K562 (cell line): ENCODE measurements around the gene PIK3CA. TPM values are rescaled to one million over a fixed set of nuclear protein-coding genes. Genes with fewer than 3 reads are reported as not detected.

ENCODE experiments used
- ATAC-seq: fragments of 200-7000 bp; cut with Tn5 transposase; 3 replicates; pipeline ENCODE4 v1.9.1; 2020; ENCODE audit warnings: moderate library complexity
- BruUV-seq: library from RNA; stranded (reverse); fragments of 400-500 nt; replicated peaks from 2 replicates; lab custom pipeline; 2021; lab: Mats Ljungman, UMichigan
- CTCF ChIA-PET: fragments of 300-600 bp; formaldehyde crosslinking; extraction: SDS; loops from one replicate; lab custom pipeline; 2021; ENCODE audit warnings: low intra/inter-chr PET ratio; lab: Yijun Ruan, JAX
- POLR2A ChIA-PET: fragments of 300-600, 350-650 bp; sonication (Branson Sonifier 250); formaldehyde crosslinking; extraction: SDS; loops from one replicate; lab custom pipeline; 2021; ENCODE audit warnings: antibody characterized with exemption, inconsistent platforms; lab: Yijun Ruan, JAX
- DNase-seq, 4 experiments: peaks; one replicate each; pipeline versions ENCODE4 v3.0.0 to v3.0.0-alpha.2; 2011 to 2018; ENCODE audit warnings: low spot score in 3 of 4, mixed read lengths in 3 of 4; ENCODE audit errors: extremely low read depth in 1 of 4
- FAIRE-seq: peaks from 2 replicates; lab custom pipeline; 2011; peaks lifted over from hg19 to GRCh38; lab: Jason Lieb, UNC
- H2AFZ ChIP-seq: 2 replicates; pipeline ENCODE4 v1.6.0; 2011; ENCODE audit warnings: low read depth, low read length, control low read depth, inconsistent platforms
- H3K27ac ChIP-seq: fragments of 200-600 bp; 3 replicates; pipeline ENCODE4 v1.8.0; 2011; ENCODE audit warnings: low read depth, mild to moderate bottlenecking, control low read depth, inconsistent platforms, low read length, moderate library complexity, mixed read lengths; ENCODE audit errors: extremely low read depth
- H3K27me3 ChIP-seq, 2 experiments: fragments of 300-600 bp in 1 of 2; 2 replicates in 1 of 2; 3 replicates in 1 of 2; pipeline versions ENCODE4 v1.6.0 to v1.8.0; 2011; ENCODE audit warnings: inconsistent platforms in 2 of 2, low read length in 2 of 2, mild to moderate bottlenecking in 1 of 2, mixed read lengths in 1 of 2, moderate library complexity in 1 of 2; ENCODE audit not compliant: control insufficient read depth in 2 of 2, insufficient read depth in 2 of 2
- H3K36me3 ChIP-seq: fragments of 300-600 bp; 3 replicates; pipeline ENCODE4 v1.8.0; 2011; ENCODE audit warnings: mild to moderate bottlenecking, low read length, inconsistent platforms; ENCODE audit not compliant: control insufficient read depth, insufficient read depth
- H3K4me1 ChIP-seq, 2 experiments: fragments of 200-600 bp in 1 of 2; replicated peaks in 1 of 2; 2 replicates in 1 of 2; 3 replicates in 1 of 2; pipeline versions ENCODE4 v1.5.1 to v1.8.0; 2011; ENCODE audit warnings: inconsistent platforms in 2 of 2, low read length in 2 of 2, mild to moderate bottlenecking in 1 of 2, mixed read lengths in 1 of 2, moderate library complexity in 1 of 2; ENCODE audit not compliant: control insufficient read depth in 2 of 2, insufficient read depth in 2 of 2
- H3K4me2 ChIP-seq: 2 replicates; pipeline ENCODE4 v1.6.1; 2011; ENCODE audit warnings: low read length, control low read depth, inconsistent platforms, mixed read lengths; ENCODE audit not compliant: insufficient read depth
- H3K4me3 ChIP-seq: fragments of 200-600 bp; sonication (generic), shearing (Covaris generic); 2 replicates; pipeline ENCODE4 v1.5.1; 2016; ENCODE audit warnings: control low read depth, inconsistent platforms
- H3K79me2 ChIP-seq: fragments of 200-600 bp; 3 replicates; pipeline ENCODE4 v1.8.0; 2011; ENCODE audit warnings: low read length, inconsistent platforms; ENCODE audit not compliant: control insufficient read depth, insufficient read depth
- H3K9ac ChIP-seq, 2 experiments: 2 replicates each; pipeline versions ENCODE4 v1.6.0 to v1.6.1; 2011; ENCODE audit warnings: low read depth in 2 of 2, low read length in 2 of 2, control low read depth in 1 of 2, inconsistent platforms in 1 of 2, mild to moderate bottlenecking in 1 of 2, mixed read lengths in 1 of 2; ENCODE audit not compliant: insufficient read depth in 1 of 2
- H3K9me1 ChIP-seq: one replicate; pipeline ENCODE4 v1.6.0; 2011; ENCODE audit warnings: inconsistent platforms, mild to moderate bottlenecking, low read length, moderate library complexity; ENCODE audit not compliant: control insufficient read depth, insufficient read depth
- H3K9me3 ChIP-seq: replicated peaks from 2 replicates; pipeline ENCODE4 v1.5.1; 2011; ENCODE audit warnings: low read depth, low read length, inconsistent platforms; ENCODE audit not compliant: control insufficient read depth, insufficient read depth
- H4K20me1 ChIP-seq: replicated peaks from 2 replicates; pipeline ENCODE4 v1.6.1; 2011; ENCODE audit warnings: low read length, inconsistent platforms, mixed read lengths; ENCODE audit not compliant: control insufficient read depth, insufficient read depth
- CBFA2T2 ChIP-seq: fragments of 450-650 bp; conservative IDR thresholded peaks from 2 replicates; pipeline ENCODE4 v1.6.1; 2017; ENCODE audit warnings: mild to moderate bottlenecking
- CBFA2T3 ChIP-seq: fragments of 450-650 bp; IDR thresholded peaks from 2 replicates; pipeline ENCODE4 v1.6.1; 2017
- CCNT2 ChIP-seq: IDR thresholded peaks from 2 replicates; pipeline ENCODE4 v1.6.1; 2011; ENCODE audit warnings: borderline replicate concordance, low read depth, mild to moderate bottlenecking, moderate library complexity, mixed read lengths, low read length; ENCODE audit not compliant: insufficient read length; ENCODE audit errors: extremely low read depth
- CREBBP ChIP-seq: IDR thresholded peaks from one replicate; pipeline ENCODE4 v1.6.1; 2012; ENCODE audit warnings: low read depth, mild to moderate bottlenecking, control low read depth, inconsistent platforms, low read length
- ETS2 ChIP-seq: IDR thresholded peaks from 2 replicates; pipeline ENCODE4 v1.6.1; 2016; ENCODE audit warnings: borderline replicate concordance, missing genetic modification characterization, mild to moderate bottlenecking, moderate library complexity, missing compliant biosample characterization; ENCODE audit not compliant: poor library complexity, severe bottlenecking
- MAZ ChIP-seq, 2 experiments: fragments of 450-650 bp in 1 of 2; sonication (generic) in 1 of 2; formaldehyde crosslinking; IDR thresholded peaks in 1 of 2; conservative IDR thresholded peaks in 1 of 2; 2 replicates each; pipeline versions ENCODE4 v1.4.0 to v1.5.0; 2020; ENCODE audit warnings: mild to moderate bottlenecking in 1 of 2, missing genetic modification reagents in 1 of 2
- NKRF ChIP-seq: fragments of 450-650 bp; IDR thresholded peaks from 2 replicates; pipeline ENCODE4 v1.6.1; 2016; ENCODE audit warnings: borderline replicate concordance
- PHF8 ChIP-seq: fragments of 200-600 bp; sonication (generic); IDR thresholded peaks from 2 replicates; pipeline ENCODE4 v1.6.1; 2012; ENCODE audit warnings: mixed run types, mild to moderate bottlenecking, inconsistent platforms, low read length, moderate library complexity, borderline replicate concordance
- PURB ChIP-seq: sonication (generic); formaldehyde crosslinking; IDR thresholded peaks from 2 replicates; pipeline ENCODE4 v1.9.0; 2021; ENCODE audit warnings: low read depth, mild to moderate bottlenecking, missing genetic modification reagents
- RBM17 ChIP-seq: fragments of 200-400 bp; formaldehyde crosslinking; IDR thresholded peaks from 2 replicates; pipeline ENCODE4 v1.6.1; 2017; ENCODE audit warnings: low read depth, mild to moderate bottlenecking, low read length, borderline replicate concordance
- SOX6 ChIP-seq: fragments of 450-650 bp; IDR thresholded peaks from 2 replicates; pipeline ENCODE4 v1.6.1; 2014; ENCODE audit warnings: mild to moderate bottlenecking
- SREBF1 ChIP-seq: fragments of 150-350 bp; IDR thresholded peaks from 2 replicates; pipeline ENCODE4 v1.6.1; 2014; ENCODE audit warnings: antibody characterized with exemption, low read depth, low read length, borderline replicate concordance
- TCF7L2 ChIP-seq: fragments of 150-350 bp; IDR thresholded peaks from 2 replicates; pipeline ENCODE4 v1.6.1; 2016; ENCODE audit warnings: low read depth, mild to moderate bottlenecking, low read length, moderate library complexity
- ZFP30 ChIP-seq: fragments of 250-450 bp; sonication (Bioruptor Pico); IDR thresholded peaks from 2 replicates; pipeline ENCODE4 v1.8.0; 2022; ENCODE audit warnings: moderate library complexity, mild to moderate bottlenecking, inconsistent platforms, borderline replicate concordance
- ZNF212 ChIP-seq: fragments of 450-650 bp; formaldehyde crosslinking; IDR thresholded peaks from 2 replicates; pipeline ENCODE4 v1.4.0; 2020; ENCODE audit warnings: mild to moderate bottlenecking
- ZNF408 ChIP-seq: fragments of 250-450 bp; sonication (Bioruptor Pico); IDR thresholded peaks from 2 replicates; pipeline ENCODE4 v1.4.0; 2020; ENCODE audit warnings: low read depth, mild to moderate bottlenecking, moderate library complexity
- ZNF511 ChIP-seq: sonication (generic); formaldehyde crosslinking; IDR thresholded peaks from 2 replicates; pipeline ENCODE4 v1.8.0; 2022; ENCODE audit warnings: mild to moderate bottlenecking, missing genetic modification reagents
- in situ Hi-C: fragments of 300-500 bp; cut with MboI; formaldehyde crosslinking; loops from 4 replicates; pipeline ENCODE4 v1.15.0; 2018; ENCODE audit warnings: inconsistent platforms, mixed read lengths
- intact Hi-C: fragments of 100-400 bp; cut with micrococcal nuclease; formaldehyde crosslinking; loops from 2 replicates; pipeline ENCODE4 v1.14.2; 2022
- polyA plus RNA-seq, 8 experiments: library from polyadenylated mRNA; depleted of rRNA in 4 of 8; stranded (reverse) in 5 of 8; unstranded in 3 of 8; fragments of >200 nt; fragmentation: Nextera tagmentation in 2 of 8; fragmentation: Illumina TruSeq in 1 of 8; extraction: Ambion mirVana in 2 of 8; extraction: Trizol in 1 of 8; gene quantifications; 2 replicates each; pipeline versions ENCODE4 v1.2.1 to v1.2.3, GENCODE V29; 2011 to 2014; ENCODE audit warnings: inconsistent platforms in 1 of 8, missing spikeins in 1 of 8
- total RNA-seq, 7 experiments: library from RNA; depleted of rRNA in 6 of 7; stranded (reverse); fragments of >200 nt in 6 of 7; fragmentation: Illumina TruSeq in 2 of 7; extraction: Trizol in 2 of 7; gene quantifications; 2 replicates each; pipeline versions ENCODE4 v1.2.1 to v1.2.3, GENCODE V29; 2011 to 2021; ENCODE audit warnings: low replicate concordance in 1 of 7

PIK3CA gene
- total and polyA plus RNA-seq, 9 of the 15 experiments (the other 6 are each of a cell fraction or from before 2014, with no cell fraction given): 3.8 to 19.4 (median 10.8) TPM

- CTCF ChIA-PET: no interaction called here
- POLR2A ChIA-PET: interaction anchor here (0.7 kb wide), 2 partner anchors 15 to 35 kb away, joined by 3 read pairs; no protein-coding TSS in a partner anchor
- TF ChIP-seq PHF8 (no peak), CBFA2T2 (no peak), ETS2 (no peak), ZNF511 (CRISPR knock-in tag) (no peak), SREBF1 (no peak), ZNF212 (CRISPR knock-in tag) (no peak), SOX6 (no peak), CBFA2T3 (no peak), ZNF408 (no peak), TCF7L2 (no peak), CCNT2 (no peak), ZFP30 (CRISPR knock-in tag) (no peak), RBM17 (no peak), PURB (CRISPR knock-in tag) (no peak), NKRF (no peak), MAZ (CRISPR knock-in tag; conservative IDR thresholded peaks at IDR 0.05 in 1 of 2, IDR thresholded peaks at IDR 0.05 in 1 of 2) (no peak), CREBBP (no peak)
- TF ChIP-seq, all 486 proteins: peak for 0
- no peaks in the 10 kb centered on the region for H3K9me1 ChIP-seq
- H3K27ac ChIP-seq: no peak overlapping the region
- in situ Hi-C loops: no loop called here
- peaks cover 5 to 14% of the 10 kb centered on the region in 2 experiments; a peak in 3 of 5 replicates for H3K4me1 ChIP-seq
- ATAC-seq: no peak
- H2AFZ ChIP-seq: no peak overlapping the region
- peaks cover 81% of the 10 kb centered on the region for H3K79me2 ChIP-seq
- no peaks in the 10 kb centered on the region for H3K36me3 ChIP-seq
- FAIRE-seq: peak; percentile 11
- no peak for DNase-seq
- no peak overlapping the region for H3K4me3 ChIP-seq
- BruUV-seq: no TSS peak
- no peaks in the 10 kb centered on the region for H3K9me3 ChIP-seq
- H3K4me2 ChIP-seq: no peak overlapping the region; the same call in 1 of the 2 replicates
- no peak overlapping the region for H3K9ac ChIP-seq
- H3K27me3 ChIP-seq: no peaks in the 10 kb centered on the region
- intact Hi-C loops: no loop called here
- peaks cover 11% of the 10 kb centered on the region; the same call in 1 of the 2 replicates for H4K20me1 ChIP-seq
Observed at GRCh38 chr3:179151474-179151873, 3.3 kb downstream of the PIK3CA start.
